ENCODE data around the gene LIPI.
"Not testable (repeated sequence)": the region's sequence is repeated elsewhere in the genome, so short reads cannot be mapped to it uniquely, and the experiment has no call there.

The LIPI gene

GRCh38 chr21:14115646-14116045 is 95.1 kb downstream of the LIPI start:
- no peak for DNase-seq

- no peak for DNase-seq
Observed at GRCh38 chr21:14114251-14114650, 96.5 kb downstream of the LIPI start.

GRCh38 chr21:14104564-14104963 is 106.2 kb downstream of the LIPI start:
- DNase-seq: not testable (repeated sequence)

- no peak for DNase-seq
Observed at GRCh38 chr21:14099570-14099969, 111.2 kb downstream of the LIPI start.

- DNase-seq: no peak
Observed at GRCh38 chr21:14097881-14098499, 112.8 kb downstream of the LIPI start.

- DNase-seq: no peak
Observed at GRCh38 chr21:14096577-14096976, 114.2 kb downstream of the LIPI start.

- no peak for DNase-seq
Observed at GRCh38 chr21:14096172-14096571, 114.6 kb downstream of the LIPI start.

- no peak for DNase-seq
Observed at GRCh38 chr21:14095056-14095455, 115.7 kb downstream of the LIPI start.

- no peak for DNase-seq
Observed at GRCh38 chr21:14092834-14093560, 117.8 kb downstream of the LIPI start.

GRCh38 chr21:14090184-14090583 is 120.6 kb downstream of the LIPI start:
- not testable (repeated sequence) for DNase-seq

GRCh38 chr21:14088391-14088790 is 122.4 kb downstream of the LIPI start:
- no peak for DNase-seq

- no peak for DNase-seq
Observed at GRCh38 chr21:14086553-14086952, 124.2 kb downstream of the LIPI start.

- no peak for DNase-seq
Observed at GRCh38 chr21:14084701-14085100, 126.1 kb downstream of the LIPI start.

- DNase-seq: no peak
Observed at GRCh38 chr21:14084068-14084501, 126.7 kb downstream of the LIPI start.

GRCh38 chr21:14080764-14081096 is 130.0 kb downstream of the LIPI start:
- DNase-seq: no peak

GRCh38 chr21:14080040-14080763 is 130.6 kb downstream of the LIPI start:
- no peak for DNase-seq

- DNase-seq: no peak
Observed at GRCh38 chr21:14078746-14079375, 131.9 kb downstream of the LIPI start.

- DNase-seq: no peak
Observed at GRCh38 chr21:14076143-14076806, 134.5 kb downstream of the LIPI start.

- no peak for DNase-seq
Observed at GRCh38 chr21:14075346-14076142, 135.2 kb downstream of the LIPI start.

GRCh38 chr21:14074177-14074576 is 136.6 kb downstream of the LIPI start:
- no peak for DNase-seq

GRCh38 chr21:14073615-14074014 is 137.1 kb downstream of the LIPI start:
- DNase-seq: no peak
